HG02870 (cell line): Measurements from ENCODE around the gene WDR64.
"Not testable (repeated sequence)": the region's sequence is repeated elsewhere in the genome, so short reads cannot be mapped to it uniquely, and the experiment has no call there.

Source experiments
- ATAC-seq: cut with Tn5 transposase; IDR thresholded peaks from one replicate; pipeline ENCODE4 v1.9.1; 2021; ENCODE audit warnings: mild to moderate bottlenecking, moderate library complexity; ENCODE audit not compliant: unreplicated experiment

Gene WDR64

GRCh38 chr1:241782396-241782795 lies 130.3 kb downstream of the WDR64 start:
- no peak for ATAC-seq

GRCh38 chr1:241787691-241788090 lies 135.6 kb downstream of the WDR64 start:
- ATAC-seq, result no peak

GRCh38 chr1:241789061-241789460 lies 137.0 kb downstream of the WDR64 start:
- ATAC-seq, result no peak

GRCh38 chr1:241799416-241799815 lies 147.3 kb downstream of the WDR64 start:
- ATAC-seq, result no peak

GRCh38 chr1:241800640-241801039 lies 148.6 kb downstream of the WDR64 start:
- no peak for ATAC-seq

GRCh38 chr1:241802863-241803262 lies 150.8 kb downstream of the WDR64 start:
- no peak for ATAC-seq

- not testable (repeated sequence) for ATAC-seq
These were observed 152.6 kb downstream of the WDR64 start for GRCh38 chr1:241804706-241805105.

- no peak for ATAC-seq
These were observed 156.2 kb downstream of the WDR64 start for GRCh38 chr1:241808265-241808664.

- ATAC-seq, result peak; percentile 91
These were observed 158.8 kb downstream of the WDR64 start for GRCh38 chr1:241810769-241811405.

GRCh38 chr1:241813768-241814320 lies 161.8 kb downstream of the WDR64 start:
- no peak for ATAC-seq

- ATAC-seq, result no peak
These were observed 163.9 kb downstream of the WDR64 start for GRCh38 chr1:241816008-241816407.

GRCh38 chr1:241817331-241817792 lies 165.3 kb downstream of the WDR64 start:
- ATAC-seq, result no peak

- peak; percentile 46 for ATAC-seq
These were observed 166.0 kb downstream of the WDR64 start for GRCh38 chr1:241817956-241818612.

- ATAC-seq, result no peak
These were observed 167.3 kb downstream of the WDR64 start for GRCh38 chr1:241819340-241819866.

GRCh38 chr1:241821363-241821762 lies 169.3 kb downstream of the WDR64 start:
- no peak for ATAC-seq

- ATAC-seq, result no peak
These were observed 170.8 kb downstream of the WDR64 start for GRCh38 chr1:241822846-241823245.

GRCh38 chr1:241823925-241824324 lies 171.8 kb downstream of the WDR64 start:
- no peak for ATAC-seq

GRCh38 chr1:241825581-241825980 lies 173.5 kb downstream of the WDR64 start:
- no peak for ATAC-seq

GRCh38 chr1:241826613-241827012 lies 174.5 kb downstream of the WDR64 start:
- ATAC-seq, result not testable (repeated sequence)

GRCh38 chr1:241827264-241827663 lies 175.2 kb downstream of the WDR64 start:
- ATAC-seq, result no peak

GRCh38 chr1:241828463-241829021 lies 176.5 kb downstream of the WDR64 start:
- no peak for ATAC-seq

- no peak for ATAC-seq
These were observed 177.4 kb downstream of the WDR64 start for GRCh38 chr1:241829468-241829867.
